Fibroblast of villous mesenchyme (primary cell): ENCODE results near the gene FBXL17. TPM values are rescaled to one million over a fixed set of nuclear protein-coding genes. Genes with fewer than 3 reads are reported as not detected.

Experiments
- DNase-seq: peaks from one replicate; pipeline ENCODE4 v3.0.0-alpha.2; 2010; ENCODE audit warnings: low read depth
- H3K4me3 ChIP-seq: 2 replicates; pipeline ENCODE4 v1.5.1; 2011; ENCODE audit warnings: low read depth, mild to moderate bottlenecking, low read length
- CTCF ChIP-seq: IDR thresholded peaks from 2 replicates; pipeline ENCODE4 v1.5.1; 2012; ENCODE audit warnings: low read depth, mild to moderate bottlenecking, low read length; ENCODE audit not compliant: insufficient read depth
- total RNA-seq: library from RNA; depleted of rRNA; stranded (reverse); fragments of >200 nt; gene quantifications from 2 replicates; pipeline ENCODE4 v1.2.3, GENCODE V29; 2012

FBXL17 gene
- total RNA-seq, 1 donor = 20.3 TPM

- no peak for TF ChIP-seq CTCF
- H3K4me3 ChIP-seq = no peak overlapping the region
Measured at GRCh38 chr5:107824821-107825220, 557.1 kb downstream of the FBXL17 start.

GRCh38 chr5:107821288-107821687 is 560.6 kb downstream of the FBXL17 start:
- no peak for DNase-seq
- no peak for TF ChIP-seq CTCF
- H3K4me3 ChIP-seq = no peak overlapping the region

More at GRCh38 chr5:107824821-107825220, 557.1 kb downstream of the FBXL17 start:
- no peak for DNase-seq

- TF ChIP-seq CTCF = no peak
- H3K4me3 ChIP-seq = no peak overlapping the region
- DNase-seq = no peak
Measured at GRCh38 chr5:107820429-107820828, 561.5 kb downstream of the FBXL17 start.

GRCh38 chr5:107817951-107818350 is 563.9 kb downstream of the FBXL17 start:
- DNase-seq = no peak
- no peak overlapping the region for H3K4me3 ChIP-seq
- TF ChIP-seq CTCF = no peak

GRCh38 chr5:107817436-107817835 is 564.5 kb downstream of the FBXL17 start:
- DNase-seq = no peak
- TF ChIP-seq CTCF = no peak

GRCh38 chr5:107815109-107815508 is 566.8 kb downstream of the FBXL17 start:
- no peak overlapping the region for H3K4me3 ChIP-seq
- TF ChIP-seq CTCF = no peak
- no peak for DNase-seq

More at GRCh38 chr5:107817436-107817835, 564.5 kb downstream of the FBXL17 start:
- H3K4me3 ChIP-seq = no peak overlapping the region

GRCh38 chr5:107814183-107814827 is 567.6 kb downstream of the FBXL17 start:
- no peak for DNase-seq
- H3K4me3 ChIP-seq = no peak overlapping the region
- no peak for TF ChIP-seq CTCF
